ENCODE data around the gene MCOLN3. TPM values are rescaled to one million over a fixed set of nuclear protein-coding genes. Genes with fewer than 3 reads are reported as not detected.

MCOLN3 gene
- total and polyA plus RNA-seq, 2 of the 4 experiments (the other 2 are of a cell fraction), result 0.03 TPM; not detected in 1

DNA sequence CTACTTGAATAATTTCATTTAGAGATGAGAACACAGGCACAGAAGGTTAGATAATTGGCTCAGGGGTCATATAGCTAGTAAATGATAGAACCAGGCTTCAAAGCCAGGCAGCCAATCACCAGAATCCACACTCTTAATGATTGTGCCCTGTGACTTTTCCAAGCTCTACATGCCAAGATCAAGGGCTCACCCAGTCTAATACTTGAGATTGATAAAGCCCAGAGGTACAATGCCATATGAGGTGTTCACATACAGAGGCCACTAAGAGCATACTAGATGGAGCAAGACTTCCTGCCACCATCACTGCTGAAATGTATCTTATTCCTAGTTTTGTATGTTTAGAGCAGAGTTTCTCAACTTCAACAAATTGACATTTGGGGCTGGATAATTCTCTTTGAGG lies 40.9 kb upstream of the MCOLN3 start:
- no peaks in the 10 kb centered on the region for H3K9me1 ChIP-seq (ENCODE audit: insufficient read depth, low read length)
- H3K36me3 ChIP-seq (ENCODE audit: control insufficient read depth, insufficient read depth, low read length), result no peaks in the 10 kb centered on the region
- H3K4me2 ChIP-seq (ENCODE audit: low read depth, low read length), result no peak overlapping the region
- H3K27ac ChIP-seq (ENCODE audit: insufficient read depth, low read length), result no peak overlapping the region
- BruUV-seq (replicated peaks), result no TSS peak
- no peak overlapping the region for H3K4ac ChIP-seq (ENCODE audit: low read depth, low read length)
- H4K20me1 ChIP-seq (ENCODE audit: insufficient read depth, low read length), result no peaks in the 10 kb centered on the region
- H3K4me3 ChIP-seq (ENCODE audit: insufficient read depth, low read depth, low read length), result no peak overlapping the region
- intact Hi-C loops (cut with micrococcal nuclease), result no loop called here
- no peak overlapping the region for H2BK15ac ChIP-seq (ENCODE audit: low read depth, low read length)
- H2AK5ac ChIP-seq (ENCODE audit: low read depth, low read length), result no peak overlapping the region
- no peak overlapping the region for H3K18ac ChIP-seq (ENCODE audit: low read depth, low read length)
- H2BK20ac ChIP-seq (ENCODE audit: low read depth, low read length), result no peak overlapping the region
- no peaks in the 10 kb centered on the region for H3K9me3 ChIP-seq (ENCODE audit: control insufficient read depth, insufficient read depth, low read length)
- H2AFZ ChIP-seq (replicated peaks; ENCODE audit: low read length, poor library complexity), result no peak overlapping the region
- no peaks in the 10 kb centered on the region for H3K4me1 ChIP-seq (ENCODE audit: control insufficient read depth, insufficient read depth, low read length)
- no peak overlapping the region for H3K14ac ChIP-seq (replicated peaks; ENCODE audit: low read depth, low read length)
- no peak overlapping the region for H3K56ac ChIP-seq (ENCODE audit: extremely low read depth, insufficient read depth, low read length)
- no peak overlapping the region for H3K9ac ChIP-seq (ENCODE audit: low read depth, low read length)
- in situ Hi-C loops (cut with MboI; ENCODE audit: low sequenced_read_pairs), result no loop called here
- dilution Hi-C loops (cut with HindIII; ENCODE audit: low sequenced_read_pairs, unreplicated experiment), result no loop called here
- no peak overlapping the region for H4K5ac ChIP-seq (ENCODE audit: low read depth, low read length)
- DNase-seq, result no peak
- H2BK5ac ChIP-seq (ENCODE audit: low read depth, low read length, poor library complexity, severe bottlenecking), result no peak overlapping the region
- no peak overlapping the region for H4K91ac ChIP-seq (ENCODE audit: insufficient read depth, low read depth, low read length)
- ChIA-PET POLR2A (ENCODE audit: unreplicated experiment) (no interaction called here), CTCF (interaction anchor here (0.6 kb wide), 1 partner anchor 153 kb away, joined by 3 read pairs; no protein-coding TSS in a partner anchor)
- no peak overlapping the region for H2AK9ac ChIP-seq (replicated peaks; ENCODE audit: low read depth, low read length, poor library complexity)
- H4K8ac ChIP-seq (ENCODE audit: low read depth in 2 of 2, low read length in 2 of 2), result no peak overlapping the region
- H3K27me3 ChIP-seq (ENCODE audit: control insufficient read depth, insufficient read depth, low read length), result peaks cover 12% of the 10 kb centered on the region
- no peak overlapping the region for H2BK120ac ChIP-seq (ENCODE audit: low read depth, low read length)
- no peak for ATAC-seq (ENCODE audit: low read depth)
- no peak for TF ChIP-seq MXI1 (IDR thresholded peaks at IDR 0.05; ENCODE audit: borderline replicate concordance, low read depth, low read length)
- no peak for TF ChIP-seq CEBPB (IDR thresholded peaks at IDR 0.05; ENCODE audit: low read depth, low read length)
- TF ChIP-seq NFE2L2 (IDR thresholded peaks at IDR 0.05; ENCODE audit: low read depth, low read length), result no peak
- TF ChIP-seq, protein P1, sequence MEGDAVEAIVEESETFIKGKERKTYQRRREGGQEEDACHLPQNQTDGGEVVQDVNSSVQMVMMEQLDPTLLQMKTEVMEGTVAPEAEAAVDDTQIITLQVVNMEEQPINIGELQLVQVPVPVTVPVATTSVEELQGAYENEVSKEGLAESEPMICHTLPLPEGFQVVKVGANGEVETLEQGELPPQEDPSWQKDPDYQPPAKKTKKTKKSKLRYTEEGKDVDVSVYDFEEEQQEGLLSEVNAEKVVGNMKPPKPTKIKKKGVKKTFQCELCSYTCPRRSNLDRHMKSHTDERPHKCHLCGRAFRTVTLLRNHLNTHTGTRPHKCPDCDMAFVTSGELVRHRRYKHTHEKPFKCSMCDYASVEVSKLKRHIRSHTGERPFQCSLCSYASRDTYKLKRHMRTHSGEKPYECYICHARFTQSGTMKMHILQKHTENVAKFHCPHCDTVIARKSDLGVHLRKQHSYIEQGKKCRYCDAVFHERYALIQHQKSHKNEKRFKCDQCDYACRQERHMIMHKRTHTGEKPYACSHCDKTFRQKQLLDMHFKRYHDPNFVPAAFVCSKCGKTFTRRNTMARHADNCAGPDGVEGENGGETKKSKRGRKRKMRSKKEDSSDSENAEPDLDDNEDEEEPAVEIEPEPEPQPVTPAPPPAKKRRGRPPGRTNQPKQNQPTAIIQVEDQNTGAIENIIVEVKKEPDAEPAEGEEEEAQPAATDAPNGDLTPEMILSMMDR (conservative IDR thresholded peaks at IDR 0.05; ENCODE audit: low read depth, low read length), result no peak
- TF ChIP-seq, protein P2, sequence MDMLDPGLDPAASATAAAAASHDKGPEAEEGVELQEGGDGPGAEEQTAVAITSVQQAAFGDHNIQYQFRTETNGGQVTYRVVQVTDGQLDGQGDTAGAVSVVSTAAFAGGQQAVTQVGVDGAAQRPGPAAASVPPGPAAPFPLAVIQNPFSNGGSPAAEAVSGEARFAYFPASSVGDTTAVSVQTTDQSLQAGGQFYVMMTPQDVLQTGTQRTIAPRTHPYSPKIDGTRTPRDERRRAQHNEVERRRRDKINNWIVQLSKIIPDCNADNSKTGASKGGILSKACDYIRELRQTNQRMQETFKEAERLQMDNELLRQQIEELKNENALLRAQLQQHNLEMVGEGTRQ (IDR thresholded peaks at IDR 0.05; ENCODE audit: low read depth, low read length), result no peak
- TF ChIP-seq RCOR1 (IDR thresholded peaks at IDR 0.05; ENCODE audit: insufficient replicate concordance, low read length), result no peak
- TF ChIP-seq, protein P3, sequence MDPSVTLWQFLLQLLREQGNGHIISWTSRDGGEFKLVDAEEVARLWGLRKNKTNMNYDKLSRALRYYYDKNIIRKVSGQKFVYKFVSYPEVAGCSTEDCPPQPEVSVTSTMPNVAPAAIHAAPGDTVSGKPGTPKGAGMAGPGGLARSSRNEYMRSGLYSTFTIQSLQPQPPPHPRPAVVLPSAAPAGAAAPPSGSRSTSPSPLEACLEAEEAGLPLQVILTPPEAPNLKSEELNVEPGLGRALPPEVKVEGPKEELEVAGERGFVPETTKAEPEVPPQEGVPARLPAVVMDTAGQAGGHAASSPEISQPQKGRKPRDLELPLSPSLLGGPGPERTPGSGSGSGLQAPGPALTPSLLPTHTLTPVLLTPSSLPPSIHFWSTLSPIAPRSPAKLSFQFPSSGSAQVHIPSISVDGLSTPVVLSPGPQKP (IDR thresholded peaks at IDR 0.05; ENCODE audit: borderline replicate concordance, low read depth, low read length), result no peak
- no peak for TF ChIP-seq BHLHE40 (IDR thresholded peaks at IDR 0.05; ENCODE audit: low read depth, low read length)
- no peak for TF ChIP-seq RFX5 (IDR thresholded peaks at IDR 0.05; ENCODE audit: low read depth, low read length)
- TF ChIP-seq MAFK (IDR thresholded peaks at IDR 0.05; ENCODE audit: low read depth, low read length), result no peak
- TF ChIP-seq POLR2A (IDR thresholded peaks at IDR 0.05; ENCODE audit: low read depth, low read length), result no peak
- TF ChIP-seq MAZ (IDR thresholded peaks at IDR 0.05; ENCODE audit: borderline replicate concordance, low read depth, low read length), result no peak
- TF ChIP-seq SMC3 (IDR thresholded peaks at IDR 0.05; ENCODE audit: low read depth, low read length), result no peak
- H3K23ac ChIP-seq (ENCODE audit: low read depth, low read length), result no peak overlapping the region
- no peaks in the 10 kb centered on the region for H3K79me1 ChIP-seq (ENCODE audit: low read depth in 1 of 2, low read length in 2 of 2)

Measured in IMR-90 (cell line).